ENCODE measurements around the gene CCL15.

DNA sequence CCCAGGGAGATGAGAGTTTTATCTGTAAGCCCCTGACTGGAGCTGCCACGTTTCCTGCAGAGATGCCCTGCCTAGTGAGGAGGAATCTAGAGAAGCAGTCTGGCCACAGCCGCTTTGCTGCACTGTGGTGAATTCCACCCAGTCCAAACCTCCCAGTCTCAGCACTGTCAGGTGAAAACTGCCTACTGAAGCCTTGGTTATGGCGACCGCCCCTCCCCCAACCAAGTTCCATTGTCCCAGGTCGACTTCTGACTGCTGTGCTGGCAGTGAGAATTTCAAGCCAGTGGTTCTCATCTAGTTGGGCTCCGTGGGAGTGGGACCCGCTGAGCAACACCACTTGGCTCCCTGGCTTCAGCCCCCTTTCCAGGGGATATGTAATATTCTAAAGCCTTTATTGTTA lies 47.6 kb downstream of the CCL15 start:
- TF ChIP-seq, protein P1, sequence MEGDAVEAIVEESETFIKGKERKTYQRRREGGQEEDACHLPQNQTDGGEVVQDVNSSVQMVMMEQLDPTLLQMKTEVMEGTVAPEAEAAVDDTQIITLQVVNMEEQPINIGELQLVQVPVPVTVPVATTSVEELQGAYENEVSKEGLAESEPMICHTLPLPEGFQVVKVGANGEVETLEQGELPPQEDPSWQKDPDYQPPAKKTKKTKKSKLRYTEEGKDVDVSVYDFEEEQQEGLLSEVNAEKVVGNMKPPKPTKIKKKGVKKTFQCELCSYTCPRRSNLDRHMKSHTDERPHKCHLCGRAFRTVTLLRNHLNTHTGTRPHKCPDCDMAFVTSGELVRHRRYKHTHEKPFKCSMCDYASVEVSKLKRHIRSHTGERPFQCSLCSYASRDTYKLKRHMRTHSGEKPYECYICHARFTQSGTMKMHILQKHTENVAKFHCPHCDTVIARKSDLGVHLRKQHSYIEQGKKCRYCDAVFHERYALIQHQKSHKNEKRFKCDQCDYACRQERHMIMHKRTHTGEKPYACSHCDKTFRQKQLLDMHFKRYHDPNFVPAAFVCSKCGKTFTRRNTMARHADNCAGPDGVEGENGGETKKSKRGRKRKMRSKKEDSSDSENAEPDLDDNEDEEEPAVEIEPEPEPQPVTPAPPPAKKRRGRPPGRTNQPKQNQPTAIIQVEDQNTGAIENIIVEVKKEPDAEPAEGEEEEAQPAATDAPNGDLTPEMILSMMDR (IDR thresholded peaks at IDR 0.05), result no peak
- no peak for TF ChIP-seq POLR2A (IDR thresholded peaks at IDR 0.05)
